IMR-90 (cell line): ENCODE data around the gene TAOK1. TPM values are rescaled to one million over a fixed set of nuclear protein-coding genes. Genes with fewer than 3 reads are reported as not detected.

Experiments used
- ATAC-seq: fragments of 200-7000 bp; cut with Tn5 transposase; 2 replicates; pipeline ENCODE4 v1.9.1; 2020; ENCODE audit warnings: low read depth, mild to moderate bottlenecking, moderate library complexity
- Bru-seq: library from RNA; stranded (reverse); fragments of 400-500 nt; gene quantifications from one replicate; lab custom pipeline; 2021; lab: Mats Ljungman, UMichigan
- BruChase-seq, 2 experiments: library from RNA; stranded (reverse); fragments of 400-500 nt; gene quantifications; one replicate each; lab custom pipeline; 2021; lab: Mats Ljungman, UMichigan
- BruUV-seq: library from RNA; stranded (reverse); fragments of 400-500 nt; replicated peaks from 2 replicates; lab custom pipeline; 2021; lab: Mats Ljungman, UMichigan
- CTCF ChIA-PET: fragments of 300-600 bp; formaldehyde crosslinking; extraction: SDS; loops from one replicate; lab custom pipeline; 2021; ENCODE audit warnings: antibody characterized with exemption; lab: Yijun Ruan, JAX
- POLR2A ChIA-PET: fragments of 300-600 bp; sonication (Branson Sonifier 250); formaldehyde crosslinking; loops from one replicate; lab custom pipeline; 2022; ENCODE audit warnings: antibody characterized with exemption; ENCODE audit not compliant: unreplicated experiment; lab: Charles Lee
- DNase-seq: peaks from one replicate; pipeline ENCODE4 v3.0.0; 2013
- H2AFZ ChIP-seq: replicated peaks from 2 replicates; pipeline ENCODE3; 2013; ENCODE audit warnings: low read length, mild to moderate bottlenecking; ENCODE audit not compliant: poor library complexity
- H2AK5ac ChIP-seq: 2 replicates; pipeline ENCODE4 v1.6.1; 2013; ENCODE audit warnings: low read depth, low read length, inconsistent platforms
- H2AK9ac ChIP-seq: replicated peaks from 2 replicates; pipeline ENCODE3; 2013; ENCODE audit warnings: mild to moderate bottlenecking, low read depth, low read length, moderate library complexity; ENCODE audit not compliant: poor library complexity
- H2BK120ac ChIP-seq: 2 replicates; pipeline ENCODE4 v1.6.1; 2013; ENCODE audit warnings: low read depth, low read length, inconsistent platforms
- H2BK15ac ChIP-seq: 3 replicates; pipeline ENCODE4 v1.6.1; 2013; ENCODE audit warnings: low read depth, low read length, inconsistent platforms
- H2BK20ac ChIP-seq: 2 replicates; pipeline ENCODE4 v1.6.1; 2013; ENCODE audit warnings: low read depth, mild to moderate bottlenecking, inconsistent platforms, low read length, moderate library complexity
- H2BK5ac ChIP-seq: 2 replicates; pipeline ENCODE4 v1.6.1; 2013; ENCODE audit warnings: mild to moderate bottlenecking, low read depth, low read length, inconsistent platforms; ENCODE audit not compliant: poor library complexity, severe bottlenecking
- H3K14ac ChIP-seq: replicated peaks from 2 replicates; pipeline ENCODE4 v1.6.1; 2013; ENCODE audit warnings: low read depth, low read length, inconsistent platforms
- H3K18ac ChIP-seq: 2 replicates; pipeline ENCODE4 v1.6.1; 2013; ENCODE audit warnings: low read depth, low read length, control low read depth
- H3K23ac ChIP-seq: 2 replicates; pipeline ENCODE4 v1.6.1; 2013; ENCODE audit warnings: low read depth, low read length, inconsistent platforms
- H3K27ac ChIP-seq: 2 replicates; pipeline ENCODE4 v1.5.1; 2013; ENCODE audit warnings: mild to moderate bottlenecking, control low read depth, low read length; ENCODE audit not compliant: insufficient read depth
- H3K27me3 ChIP-seq: 2 replicates; pipeline ENCODE4 v1.6.1; 2013; ENCODE audit warnings: low read length; ENCODE audit not compliant: control insufficient read depth, insufficient read depth
- H3K36me3 ChIP-seq: 2 replicates; pipeline ENCODE4 v1.6.1; 2013; ENCODE audit warnings: low read length, mixed read lengths; ENCODE audit not compliant: control insufficient read depth, insufficient read depth
- H3K4ac ChIP-seq: 2 replicates; pipeline ENCODE4 v1.6.1; 2013; ENCODE audit warnings: low read depth, low read length, inconsistent platforms
- H3K4me1 ChIP-seq: 2 replicates; pipeline ENCODE4 v1.6.1; 2013; ENCODE audit warnings: low read length, mixed read lengths; ENCODE audit not compliant: control insufficient read depth, insufficient read depth
- H3K4me2 ChIP-seq: 2 replicates; pipeline ENCODE4 v1.6.1; 2013; ENCODE audit warnings: low read depth, mild to moderate bottlenecking, control low read depth, low read length, moderate library complexity
- H3K4me3 ChIP-seq: 2 replicates; pipeline ENCODE4 v1.5.1; 2013; ENCODE audit warnings: low read depth, mild to moderate bottlenecking, control low read depth, low read length, moderate library complexity; ENCODE audit not compliant: insufficient read depth
- H3K56ac ChIP-seq: 2 replicates; pipeline ENCODE4 v1.6.1; 2013; ENCODE audit warnings: low read length, inconsistent platforms; ENCODE audit not compliant: insufficient read depth; ENCODE audit errors: extremely low read depth
- H3K79me1 ChIP-seq, 2 experiments: 2 replicates each; pipeline ENCODE4 v1.6.1; 2013; ENCODE audit warnings: low read length in 2 of 2, inconsistent platforms in 1 of 2, low read depth in 1 of 2
- H3K9ac ChIP-seq: 2 replicates; pipeline ENCODE4 v1.6.1; 2013; ENCODE audit warnings: low read depth, low read length, control low read depth
- H3K9me1 ChIP-seq: 2 replicates; pipeline ENCODE4 v1.6.1; 2013; ENCODE audit warnings: low read length, inconsistent platforms; ENCODE audit not compliant: insufficient read depth
- H3K9me3 ChIP-seq: 2 replicates; pipeline ENCODE4 v1.6.1; 2013; ENCODE audit warnings: low read length; ENCODE audit not compliant: control insufficient read depth, insufficient read depth
- H4K20me1 ChIP-seq: 2 replicates; pipeline ENCODE4 v1.6.1; 2013; ENCODE audit warnings: low read length, inconsistent platforms; ENCODE audit not compliant: insufficient read depth
- H4K5ac ChIP-seq: 2 replicates; pipeline ENCODE4 v1.6.1; 2013; ENCODE audit warnings: mild to moderate bottlenecking, low read depth, low read length, control low read depth
- H4K8ac ChIP-seq, 2 experiments: 2 replicates each; pipeline ENCODE4 v1.6.1; 2013; ENCODE audit warnings: low read depth in 2 of 2, low read length in 2 of 2, control low read depth in 1 of 2, inconsistent platforms in 1 of 2
- H4K91ac ChIP-seq: 2 replicates; pipeline ENCODE4 v1.6.1; 2013; ENCODE audit warnings: low read depth, low read length, inconsistent platforms; ENCODE audit not compliant: insufficient read depth
- CEBPB ChIP-seq: IDR thresholded peaks from 2 replicates; pipeline ENCODE4 v1.6.1; 2012; ENCODE audit warnings: low read depth, low read length, improper control_type of control experiment
- CTCF ChIP-seq: conservative IDR thresholded peaks from 2 replicates; pipeline ENCODE4 v1.5.1; 2012; ENCODE audit warnings: mild to moderate bottlenecking, low read depth, low read length, improper control_type of control experiment
- ELK1 ChIP-seq: fragments of 150-350 bp; IDR thresholded peaks from 2 replicates; pipeline ENCODE4 v1.6.1; 2016; ENCODE audit warnings: low read depth, mild to moderate bottlenecking, low read length, moderate library complexity, borderline replicate concordance
- MAFK ChIP-seq: IDR thresholded peaks from 2 replicates; pipeline ENCODE4 v1.6.1; 2012; ENCODE audit warnings: low read depth, low read length, improper control_type of control experiment
- MAZ ChIP-seq: IDR thresholded peaks from 2 replicates; pipeline ENCODE4 v1.6.1; 2012; ENCODE audit warnings: low read depth, mild to moderate bottlenecking, low read length, improper control_type of control experiment, moderate library complexity, borderline replicate concordance
- MXI1 ChIP-seq: IDR thresholded peaks from 2 replicates; pipeline ENCODE4 v1.6.1; 2012; ENCODE audit warnings: low read depth, mild to moderate bottlenecking, low read length, moderate library complexity, borderline replicate concordance
- POLR2A ChIP-seq: IDR thresholded peaks from 2 replicates; pipeline ENCODE4 v1.6.1; 2012; ENCODE audit warnings: mild to moderate bottlenecking, low read depth, low read length
- RAD21 ChIP-seq: IDR thresholded peaks from 2 replicates; pipeline ENCODE4 v1.6.1; 2012; ENCODE audit warnings: low read length, improper control_type of control experiment
- RCOR1 ChIP-seq: IDR thresholded peaks from 2 replicates; pipeline ENCODE4 v1.6.1; 2012; ENCODE audit warnings: mild to moderate bottlenecking, low read length, improper control_type of control experiment; ENCODE audit not compliant: insufficient replicate concordance
- RFX5 ChIP-seq: IDR thresholded peaks from 2 replicates; pipeline ENCODE4 v1.8.0; 2012; ENCODE audit warnings: low read depth, mild to moderate bottlenecking, low read length, moderate library complexity
- WGBS, 2 experiments: methylation state at CpG; one replicate each; pipeline versions ENCODE4 v1.1.5 to v1.1.7; 2013; ENCODE audit warnings: missing lambda C conversion rate in 2 of 2; ENCODE audit not compliant: insufficient read length in 1 of 2; ENCODE audit errors: extremely low coverage in 2 of 2; 5-methylcytosine and 5-hydroxymethylcytosine counted together
- dilution Hi-C: fragments of 300-500 bp; cut with HindIII; formaldehyde crosslinking; loops from one replicate; pipeline ENCODE4 v1.14.3; 2018; ENCODE audit warnings: low sequenced_read_pairs; ENCODE audit not compliant: unreplicated experiment
- in situ Hi-C: fragments of 300-500 bp; cut with MboI; formaldehyde crosslinking; loops from 3 replicates; pipeline ENCODE4 v1.14.3; 2019; ENCODE audit warnings: low sequenced_read_pairs, inconsistent platforms, mixed read lengths
- intact Hi-C: fragments of 100-400 bp; cut with micrococcal nuclease; formaldehyde crosslinking; loops from 2 replicates; pipeline ENCODE4 v1.10.0; 2022
- long read RNA-seq: library from polyadenylated mRNA; unstranded; transcript quantifications from one replicate; pipeline ENCODE4 v2.0.0, GENCODE V29; 2021; ENCODE audit not compliant: unreplicated experiment
- polyA plus RNA-seq, 3 experiments: library from polyadenylated mRNA; depleted of rRNA; stranded (reverse); fragments of >200 nt; gene quantifications; 2 replicates each; pipeline ENCODE4 v1.2.3, GENCODE V29; 2012; ENCODE audit warnings: low replicate concordance in 1 of 3
- total RNA-seq: library from RNA; depleted of rRNA; stranded (reverse); fragments of >200 nt; gene quantifications from 2 replicates; pipeline ENCODE4 v1.2.3, GENCODE V29; 2012; rRNA removed
- TF ChIP-seq, protein P1 (sequence below): fragments of 150-350 bp; IDR thresholded peaks from 2 replicates; pipeline ENCODE4 v1.6.1; 2017; ENCODE audit warnings: mild to moderate bottlenecking, antibody characterized with exemption, low read length, low read depth

Gene TAOK1
- total RNA-seq (69.7 and 91.8 TPM in 2 replicates), polyA plus RNA-seq (2012; rRNA removed) (8.1 and 9.8 TPM in 2 replicates), Bru-seq, nascent RNA (percentile 91 among the genes with signal in this experiment), BruChase-seq, experiment 1, labeled RNA remaining after a 6-hour chase (percentile 97 among the genes with signal in this experiment), BruChase-seq, experiment 2, labeled RNA remaining after a 2-hour chase (percentile 96 among the genes with signal in this experiment)
- 1.4 and 2.0 TPM in 2 replicates for polyA plus RNA-seq (2012; cell fraction: cytosol; rRNA removed)
- polyA plus RNA-seq (2012; cell fraction: nucleus; rRNA removed; ENCODE audit: low replicate concordance): 2.2 and 16.0 TPM in 2 replicates
- long read RNA-seq, partial matches to known transcripts: 1 of 4 reads
- long read RNA-seq, other reads (novel, unspliced or antisense): 3 of 4 reads

DNA sequence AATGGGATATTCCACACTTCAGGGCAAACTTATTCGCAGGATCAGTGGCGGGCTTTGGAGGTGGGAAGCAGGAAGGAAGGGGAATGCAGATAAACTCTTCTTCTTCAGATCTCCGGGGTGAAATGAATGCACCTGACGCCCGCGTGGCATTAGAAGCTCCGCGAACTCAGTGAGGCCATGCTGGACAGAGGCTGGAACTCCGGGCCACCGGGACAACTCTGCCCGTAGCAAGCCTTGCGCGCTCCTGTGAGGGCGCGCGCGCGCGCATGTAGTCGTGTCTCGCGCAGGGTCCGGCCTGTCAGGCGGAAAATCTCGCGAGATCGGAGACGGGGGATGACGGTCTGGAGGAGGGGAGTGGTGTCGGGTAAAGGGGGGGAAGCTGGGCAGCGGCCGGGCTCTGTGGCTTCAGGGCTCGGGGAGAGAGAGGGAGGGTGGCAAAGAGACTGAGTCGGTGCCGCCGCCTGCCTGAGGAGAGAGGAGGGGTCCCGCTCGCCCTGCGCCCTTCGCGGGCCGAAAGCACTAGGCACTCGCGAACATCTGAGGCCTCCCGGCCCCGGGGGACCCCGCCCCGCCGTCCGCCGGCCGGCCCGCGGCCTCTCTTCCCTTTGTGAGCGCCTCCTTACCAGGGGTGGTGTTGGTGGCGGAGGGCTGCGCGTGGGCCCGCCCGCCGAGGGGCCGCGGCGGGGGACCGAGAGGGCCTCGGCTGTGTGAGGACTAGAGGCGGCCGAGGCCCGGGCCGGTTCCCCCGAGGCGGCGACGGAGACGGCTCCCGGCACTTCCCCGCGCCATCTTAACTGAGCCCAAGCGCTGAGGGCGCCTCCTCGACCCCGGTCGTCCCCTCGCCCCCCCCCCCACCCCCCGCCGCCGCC, at the start of gene TAOK1:
Gene TAOK1, plus strand, starts transcription at position 382 of the 869 bp plus-strand sequence. CDS start 61,186 bp downstream, outside the sequence.
- peak within 1 kb of the TSS; percentile 94 for H2BK5ac ChIP-seq
- H4K8ac ChIP-seq: peak within 1 kb of the TSS; percentile 77 to 88
- H3K9ac ChIP-seq: peak within 1 kb of the TSS; percentile 91
- H2BK20ac ChIP-seq: no peak within 1 kb of the TSS
- peak within 1 kb of the TSS; percentile 74 for H4K5ac ChIP-seq
- no peaks in the 10 kb centered on the region for H3K9me3 ChIP-seq
- H3K79me1 ChIP-seq: peaks cover 0 to 8% of the 10 kb centered on the region in 2 experiments; a peak in 2 of 4 replicates
- intact Hi-C loops: loop anchor here (2.0 to 5.0 kb wide), 2 partner anchors 23 to 97 kb away; no protein-coding TSS in a partner anchor
- peak within 1 kb of the TSS; percentile 96 for H3K4me2 ChIP-seq
- H3K4me1 ChIP-seq: no peaks in the 10 kb centered on the region
- peak within 1 kb of the TSS; percentile 98 for H2AFZ ChIP-seq
- 3% methylated on average over 8 of the region's 87 CpGs; no CpG with 5 or more reads in 1 of the 2 experiments for WGBS, 2 experiments
- CTCF ChIA-PET: no interaction called here
- H3K4me3 ChIP-seq: peak within 1 kb of the TSS; percentile 70
- no peaks in the 10 kb centered on the region for H3K27me3 ChIP-seq
- H3K4ac ChIP-seq: peak within 1 kb of the TSS; percentile 87
- BruUV-seq: no TSS peak
- no peaks in the 10 kb centered on the region for H3K36me3 ChIP-seq
- peak within 1 kb of the TSS; percentile 95 for H3K27ac ChIP-seq
- ATAC-seq (peak; percentile 95), DNase-seq (peak; percentile 98)
- 0 out of 2 replicates have a peak, but pooled peaks cover 2% of the 10 kb centered on the region for H3K9me1 ChIP-seq
- H3K56ac ChIP-seq: peak within 1 kb of the TSS; percentile 89
- H2AK9ac ChIP-seq: peak within 1 kb of the TSS; percentile 99
- H3K18ac ChIP-seq: peak within 1 kb of the TSS; percentile 47
- H2BK120ac ChIP-seq: peak within 1 kb of the TSS; percentile 43; the same call in 1 of the 2 replicates
- POLR2A ChIA-PET: interaction anchor here (0.5 kb wide), 1 partner anchor 20 kb away, joined by 3 read pairs; no protein-coding TSS in a partner anchor
- H3K23ac ChIP-seq: peak within 1 kb of the TSS; percentile 93
- H2AK5ac ChIP-seq: peak within 1 kb of the TSS; percentile 95
- H2BK15ac ChIP-seq: 0 out of 3 replicates have a peak within 1 kb of the TSS, but pooled peaks have one; percentile 20
- in situ Hi-C loops: no loop called here
- H4K20me1 ChIP-seq: peaks cover 43% of the 10 kb centered on the region
- dilution Hi-C loops: no loop called here
- peak within 1 kb of the TSS; percentile 87 for H4K91ac ChIP-seq
- H3K14ac ChIP-seq: peak within 1 kb of the TSS; percentile 94
- TF ChIP-seq MXI1 (peak; percentile 91), RCOR1 (no peak), MAZ (peak; percentile 83), ELK1 (no peak), CEBPB (no peak), RAD21 (no peak), POLR2A (peak; percentile 95), RFX5 (no peak), MAFK (no peak), CTCF (no peak)
- TF ChIP-seq, protein P1, sequence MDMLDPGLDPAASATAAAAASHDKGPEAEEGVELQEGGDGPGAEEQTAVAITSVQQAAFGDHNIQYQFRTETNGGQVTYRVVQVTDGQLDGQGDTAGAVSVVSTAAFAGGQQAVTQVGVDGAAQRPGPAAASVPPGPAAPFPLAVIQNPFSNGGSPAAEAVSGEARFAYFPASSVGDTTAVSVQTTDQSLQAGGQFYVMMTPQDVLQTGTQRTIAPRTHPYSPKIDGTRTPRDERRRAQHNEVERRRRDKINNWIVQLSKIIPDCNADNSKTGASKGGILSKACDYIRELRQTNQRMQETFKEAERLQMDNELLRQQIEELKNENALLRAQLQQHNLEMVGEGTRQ: no peak
